Measurements from ENCODE around the gene SH2D6. TPM values are rescaled to one million over a fixed set of nuclear protein-coding genes. Genes with fewer than 3 reads are reported as not detected.

Gene SH2D6
- total RNA-seq, 1 donor from 2014 or later, result not detected

DNA sequence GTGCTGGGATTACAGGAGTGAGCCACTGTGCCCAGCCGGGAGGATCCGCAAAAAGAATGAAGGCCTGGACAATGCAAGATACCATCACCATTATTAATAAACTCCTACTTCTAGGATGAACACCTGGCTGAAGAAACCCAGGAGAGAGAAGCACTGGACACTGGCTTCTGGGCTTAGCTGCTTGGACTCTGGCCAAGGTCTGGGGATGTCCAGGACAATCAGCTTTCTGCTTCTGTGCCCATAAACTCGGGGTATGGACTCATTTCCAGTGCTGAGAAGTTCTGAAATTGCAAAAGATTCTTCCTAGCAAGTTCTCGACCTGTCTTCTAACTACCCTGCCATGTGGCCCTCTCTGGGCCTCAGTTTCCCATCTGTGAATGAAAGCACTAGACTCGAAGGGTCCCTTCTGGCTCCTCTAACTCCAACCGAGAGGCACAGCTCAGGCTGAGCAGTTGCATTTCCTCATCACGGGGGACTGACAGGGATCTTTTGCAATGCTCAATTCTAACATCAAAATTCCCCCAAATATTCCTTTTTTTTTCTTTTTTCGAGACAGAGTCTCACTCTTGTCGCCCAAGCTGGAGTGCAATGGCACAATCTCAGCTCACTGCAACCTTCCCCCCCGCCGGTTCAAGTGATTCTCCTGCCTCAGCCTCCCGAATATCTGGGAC, 2.4 kb upstream of the SH2D6 start:
- ATAC-seq, result no peak
- intact Hi-C loops (cut with DNase I), result no loop called here
- DNase-seq (ENCODE audit: missing footprints), result no peak

DNA sequence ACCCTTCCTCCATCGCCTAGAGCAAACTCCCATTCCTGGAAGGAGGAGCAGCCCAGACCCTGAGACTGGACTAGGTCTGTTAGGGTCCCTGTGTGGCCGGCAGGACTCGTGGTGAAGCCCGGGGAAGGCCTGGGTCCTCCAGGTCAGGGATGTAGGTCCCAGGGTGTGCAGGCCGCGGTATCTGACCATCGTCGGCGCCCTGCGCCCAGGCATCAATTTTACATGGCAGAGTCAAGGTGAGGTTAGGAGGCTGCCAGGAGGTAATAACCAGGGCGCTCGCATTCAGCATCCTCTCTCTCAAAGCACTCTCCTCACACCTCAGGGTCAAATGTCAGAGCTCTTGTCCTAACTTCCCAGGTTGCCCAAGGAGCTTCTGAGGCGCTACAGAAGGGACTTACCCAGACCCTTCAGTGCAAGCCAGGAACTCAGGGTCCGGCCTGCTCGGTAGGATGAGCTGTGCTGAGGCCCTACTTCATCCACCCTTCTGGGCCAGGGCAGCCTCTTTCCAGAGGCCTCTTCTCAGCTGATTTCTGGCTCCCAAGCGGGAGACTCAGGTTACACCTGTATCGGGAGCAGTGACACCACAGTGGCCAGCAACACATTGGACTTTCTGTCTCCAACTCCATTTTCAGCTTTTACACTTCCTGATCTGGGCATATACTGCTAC, 628 bp downstream of the SH2D6 start:
- DNase-seq (ENCODE audit: missing footprints) (no peak), ATAC-seq (no peak)
- intact Hi-C loops (cut with DNase I), result no loop called here

DNA sequence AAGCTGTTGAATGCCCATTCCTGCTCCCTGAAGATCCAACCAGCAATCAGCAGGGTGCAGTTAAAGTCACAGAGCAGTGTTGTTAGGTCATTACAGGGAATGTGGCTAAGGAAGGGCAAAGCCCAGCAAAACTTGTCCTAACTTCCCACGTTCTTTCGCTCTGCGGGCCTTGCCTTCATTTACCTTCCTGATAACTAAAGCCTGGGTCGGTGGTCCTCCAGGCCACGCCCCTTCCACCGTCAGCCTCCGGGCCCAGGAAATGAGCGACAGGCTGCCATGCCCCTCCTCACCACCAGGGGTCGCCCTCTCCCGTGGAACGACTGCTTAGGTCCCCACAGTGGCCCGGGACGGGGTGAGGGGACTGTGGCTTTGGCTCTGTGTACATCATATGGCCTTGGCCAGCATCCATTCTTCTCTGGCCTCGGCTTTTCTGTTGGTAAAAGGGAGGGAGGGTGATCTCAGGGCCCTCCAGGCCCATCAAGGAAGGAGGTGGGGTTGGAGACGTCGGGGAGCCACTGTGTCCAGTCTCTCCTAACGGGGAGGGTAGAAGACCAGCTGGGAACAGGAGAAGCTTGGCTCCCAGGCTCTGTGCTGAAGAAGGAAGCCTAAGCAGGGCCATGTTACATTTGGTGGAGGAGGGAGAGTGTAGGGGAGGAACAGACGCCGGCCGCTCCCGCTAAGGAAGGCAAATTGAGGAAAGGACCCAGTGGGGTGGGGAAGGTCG, 2.2 kb downstream of the SH2D6 start:
- intact Hi-C loops (cut with DNase I), result loop anchor here (1.0 kb wide), 1 partner anchor 132 kb away; no protein-coding TSS in a partner anchor
- ATAC-seq (peak; percentile 81), DNase-seq (ENCODE audit: missing footprints) (peak; percentile 95)

DNA sequence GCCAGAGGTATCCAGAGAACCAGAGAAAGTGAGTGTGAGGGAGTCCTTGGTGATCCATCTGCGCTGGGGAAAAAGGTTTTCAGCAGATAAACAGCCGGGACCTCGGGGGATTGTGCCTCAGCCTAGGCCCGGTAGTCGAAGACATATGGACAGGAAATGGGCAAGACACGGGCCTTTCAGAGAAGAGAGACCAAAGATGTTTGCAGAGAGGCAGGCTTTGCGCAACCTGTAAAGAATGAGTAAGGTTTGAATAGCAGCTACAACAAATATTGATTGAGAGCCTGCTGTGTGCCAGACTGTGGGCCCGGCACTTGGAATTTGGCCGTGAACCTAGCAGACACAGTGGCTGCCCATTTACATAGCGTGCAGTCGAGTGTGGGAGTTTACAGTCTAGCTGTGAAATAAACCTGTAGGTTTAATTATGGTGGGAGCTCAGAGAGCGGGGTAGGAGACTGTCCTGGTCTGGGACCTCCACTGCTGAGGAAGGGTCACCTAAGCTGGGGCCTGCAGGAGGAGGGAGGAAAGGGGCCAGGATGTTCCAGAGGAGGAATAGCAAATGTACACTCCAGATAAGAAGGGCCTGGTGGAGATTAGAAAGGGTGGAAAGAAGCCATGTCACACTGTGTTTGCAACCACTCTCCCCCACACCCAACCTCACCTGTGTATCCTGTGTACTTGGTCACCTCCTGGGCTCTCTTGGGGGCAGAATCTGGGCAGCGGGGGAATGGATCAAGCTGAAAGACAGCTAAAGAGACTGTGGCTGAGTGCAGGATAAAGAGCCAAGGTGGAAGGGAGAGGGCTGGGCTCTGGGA, 3.0 kb downstream of the SH2D6 start:
- no peak for ATAC-seq
- no peak for DNase-seq (ENCODE audit: missing footprints)

DNA sequence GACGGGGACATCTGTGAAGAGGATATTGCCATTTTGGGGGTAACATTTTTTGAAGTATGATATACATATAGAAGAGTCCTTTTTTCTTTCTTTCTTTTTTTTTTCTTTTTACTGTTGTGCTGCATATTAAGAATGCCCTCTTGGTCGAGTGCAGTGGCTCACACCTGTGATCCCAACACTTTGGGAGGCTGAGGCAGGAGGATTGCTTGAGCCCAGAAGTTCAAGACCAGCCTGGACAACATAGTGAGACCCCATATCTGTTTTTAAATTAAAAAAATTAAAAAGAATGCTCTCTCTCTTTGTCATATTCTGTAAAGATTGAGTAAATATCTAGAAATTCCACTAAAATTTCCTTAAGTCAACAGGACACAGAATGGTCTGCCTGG, 3.6 kb downstream of the SH2D6 start:
- ATAC-seq, result no peak
- intact Hi-C loops (cut with DNase I), result no loop called here
- no peak for DNase-seq (ENCODE audit: missing footprints)

More for the DNA sequence above, 3.0 kb downstream of the SH2D6 start:
- intact Hi-C loops (cut with DNase I), result no loop called here

DNA sequence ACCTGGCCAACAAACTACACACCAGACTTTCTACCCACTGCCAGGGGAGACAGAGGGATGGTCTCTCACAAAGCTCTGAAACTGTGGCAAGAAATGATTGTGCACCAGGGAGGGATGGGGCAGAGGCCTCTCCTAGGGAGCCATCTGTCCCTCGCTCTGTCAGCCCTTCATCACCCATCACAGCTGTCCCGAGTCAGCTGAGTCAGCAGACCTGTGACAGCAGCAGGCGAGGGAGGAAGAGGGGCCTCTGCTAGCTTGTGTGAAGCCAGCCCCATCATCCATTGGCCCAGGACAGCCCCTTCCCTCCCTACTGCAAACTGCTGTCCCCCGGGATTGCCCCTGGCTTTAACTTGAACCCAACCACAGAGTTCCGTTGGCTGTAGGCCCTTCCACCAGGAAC, 5.0 kb downstream of the SH2D6 start:
- intact Hi-C loops (cut with DNase I), result no loop called here
- DNase-seq (ENCODE audit: missing footprints), result no peak
- no peak for ATAC-seq

DNA sequence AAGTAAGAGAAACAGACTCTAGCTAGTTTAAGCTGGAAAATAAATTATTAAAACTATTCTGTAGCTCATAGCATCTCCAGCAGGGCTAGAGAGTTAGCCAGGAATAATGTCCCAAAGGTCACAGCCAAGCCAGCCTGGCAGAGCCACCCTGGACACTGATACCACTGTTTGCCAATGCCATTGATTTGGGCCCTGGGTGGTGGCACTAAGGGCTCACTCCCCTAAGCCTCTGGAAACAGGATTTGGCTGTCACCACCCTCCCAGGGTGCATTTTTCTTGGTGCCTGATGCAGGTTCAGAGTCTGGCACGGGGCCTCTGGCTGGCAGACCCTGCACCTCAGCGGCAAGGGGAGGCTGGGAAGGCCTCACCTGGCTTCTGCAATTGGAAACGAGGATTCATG, 7.1 kb downstream of the SH2D6 start:
- no peak for ATAC-seq
- intact Hi-C loops (cut with DNase I), result no loop called here
- DNase-seq (ENCODE audit: missing footprints), result no peak

DNA sequence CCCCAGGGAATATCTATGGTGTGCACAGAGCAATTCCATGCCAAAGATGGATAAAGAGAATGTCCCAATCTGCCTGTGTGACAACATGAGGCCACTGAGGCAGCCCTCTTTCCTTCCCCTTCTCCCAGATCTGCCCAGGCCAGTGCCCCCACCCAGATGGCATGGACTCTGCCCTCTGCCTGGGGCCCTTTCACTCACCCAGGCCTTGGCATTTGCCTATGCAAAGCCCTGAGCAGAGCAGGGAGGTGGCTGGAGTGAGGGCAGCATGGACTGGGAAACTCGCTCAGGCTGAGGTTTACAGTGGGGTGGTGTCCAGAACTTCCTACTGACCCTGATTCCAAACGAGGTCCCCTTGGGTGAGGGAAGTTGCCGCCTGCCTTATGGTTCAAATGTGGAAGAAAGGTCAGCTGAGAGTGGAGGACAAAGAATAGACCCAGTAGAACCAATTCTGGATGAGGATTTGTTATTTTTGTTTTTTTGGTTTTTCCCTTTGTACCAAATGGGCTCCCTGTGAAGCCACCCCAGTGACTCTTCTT, 8.9 kb downstream of the SH2D6 start:
- intact Hi-C loops (cut with DNase I), result no loop called here
- no peak for DNase-seq (ENCODE audit: missing footprints)
- ATAC-seq, result no peak

DNA sequence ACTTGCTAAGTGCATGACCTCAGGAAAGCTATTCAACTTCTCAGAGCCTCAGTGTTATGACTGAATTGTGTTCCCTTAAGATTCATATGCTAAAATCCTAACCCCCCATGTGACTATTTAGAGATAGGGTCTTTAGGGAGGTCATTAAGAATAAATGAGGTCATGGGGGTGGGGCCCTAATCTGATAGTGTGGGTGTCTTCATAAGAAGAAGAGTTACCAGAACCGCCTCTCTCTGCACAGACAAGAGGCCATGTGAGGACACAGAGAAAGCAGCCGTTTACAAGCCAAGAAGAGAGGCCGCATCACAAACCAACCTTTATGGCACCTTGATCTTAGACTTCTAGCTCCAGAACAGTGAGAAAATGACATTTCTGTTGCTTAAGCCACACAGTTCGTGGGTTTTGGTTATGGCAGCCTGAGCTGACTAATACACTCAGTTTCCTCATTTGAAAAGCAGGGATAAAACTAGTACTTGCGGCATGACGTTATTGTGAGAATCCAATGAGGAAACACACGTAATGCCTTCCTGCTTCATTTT, 9.9 kb downstream of the SH2D6 start:
- DNase-seq (ENCODE audit: missing footprints) (no peak), ATAC-seq (no peak)
- intact Hi-C loops (cut with DNase I), result no loop called here

DNA sequence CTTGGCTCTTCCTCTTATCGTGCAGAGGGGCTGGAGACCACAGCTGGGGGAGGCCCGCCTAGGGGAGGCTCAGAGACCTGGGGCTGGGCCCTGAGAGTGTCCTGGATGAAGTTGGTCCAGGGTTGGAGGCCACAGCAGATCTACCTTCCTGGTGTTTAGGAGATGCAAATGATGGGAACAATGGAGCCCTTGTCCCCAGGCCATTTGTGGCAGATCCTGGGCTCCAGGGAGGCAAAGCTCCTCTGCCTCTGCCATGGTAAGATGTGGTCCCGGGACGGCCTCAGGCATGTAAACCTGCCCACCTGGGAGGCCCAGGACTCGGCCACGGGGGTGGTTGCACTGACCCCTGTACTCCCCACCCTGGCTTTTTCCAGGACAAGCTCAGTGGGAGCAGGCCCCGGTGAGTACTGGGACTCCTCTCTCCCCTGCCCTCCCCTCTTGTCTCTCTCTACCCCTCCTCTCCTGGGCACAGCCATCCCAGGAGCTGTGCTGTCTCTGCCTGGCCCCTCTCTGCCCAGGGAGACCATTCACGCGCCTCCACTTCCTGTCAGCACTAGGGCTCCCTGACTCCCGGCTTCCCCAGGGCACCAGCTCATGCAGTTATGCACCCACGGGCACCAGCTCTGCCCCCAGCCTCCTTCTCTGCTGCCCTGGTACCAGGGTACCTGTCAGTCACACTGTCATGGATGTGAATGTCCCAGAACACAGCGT, 10.9 kb downstream of the SH2D6 start:
- intact Hi-C loops (cut with DNase I), result no loop called here
- ATAC-seq, result no peak

DNA sequence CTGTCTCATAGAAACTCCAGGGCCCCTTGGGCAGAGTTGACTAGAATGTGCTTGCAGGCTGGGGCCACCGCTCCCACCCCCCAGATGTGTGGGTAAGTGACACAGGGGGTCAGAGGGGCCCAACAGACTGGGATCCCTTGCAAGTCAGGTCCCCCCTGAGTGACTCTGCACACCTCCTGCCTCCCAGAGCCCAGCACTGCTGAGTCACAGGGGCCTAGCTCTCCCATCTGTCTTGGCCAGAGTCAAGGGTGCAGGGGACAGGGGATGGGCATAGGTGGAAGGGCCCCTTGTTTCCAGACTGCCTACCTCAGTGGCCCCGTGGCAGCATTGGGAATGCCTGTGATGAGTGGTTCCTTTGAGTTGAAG, 11.4 kb downstream of the SH2D6 start:
- ATAC-seq, result no peak
- intact Hi-C loops (cut with DNase I), result no loop called here
- DNase-seq (ENCODE audit: missing footprints), result no peak

More for the DNA sequence above, 10.9 kb downstream of the SH2D6 start:
- no peak for DNase-seq (ENCODE audit: missing footprints)

DNA sequence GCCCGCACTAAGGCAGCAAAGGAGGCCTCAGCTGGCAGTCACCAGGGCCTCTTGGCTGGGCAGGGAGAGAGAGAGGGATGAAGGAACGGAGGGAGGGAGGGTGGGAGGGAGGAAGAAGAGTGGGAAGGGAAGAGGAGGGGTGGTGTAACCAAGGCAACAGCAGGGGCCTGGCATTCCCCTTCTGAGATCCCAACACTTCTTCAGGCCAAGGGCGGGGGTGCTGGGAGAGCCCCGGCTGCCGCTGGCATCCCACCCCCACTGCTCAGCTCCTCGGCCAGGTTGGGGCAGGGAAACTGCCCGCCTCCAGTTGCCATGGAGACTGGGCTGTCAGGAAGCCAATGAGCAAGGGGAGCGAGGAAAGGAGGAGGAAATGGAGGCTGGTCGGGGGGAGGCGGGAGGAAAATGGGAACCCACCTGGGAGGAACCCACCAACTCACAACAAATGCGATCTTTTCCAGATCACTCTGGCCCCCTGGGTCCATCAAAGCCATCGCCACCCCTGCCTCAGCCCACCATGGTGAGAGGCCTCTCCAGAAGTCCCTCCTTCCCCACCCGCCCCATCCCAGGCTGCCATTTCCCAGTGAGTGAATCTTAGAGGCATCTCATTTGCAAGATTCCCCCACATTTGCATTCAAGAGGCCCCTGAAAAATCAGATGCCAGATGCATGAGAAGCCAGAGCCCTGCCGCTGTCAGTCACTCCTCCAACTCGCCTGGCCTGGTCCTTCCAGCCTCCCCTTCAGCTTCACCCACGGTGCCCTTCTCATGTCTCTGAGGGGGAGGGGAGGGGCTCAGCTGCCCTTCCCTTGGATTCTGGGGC, 12.4 kb downstream of the SH2D6 start:
- intact Hi-C loops (cut with DNase I), result no loop called here
- no peak for DNase-seq (ENCODE audit: missing footprints)
- ATAC-seq, result no peak

DNA sequence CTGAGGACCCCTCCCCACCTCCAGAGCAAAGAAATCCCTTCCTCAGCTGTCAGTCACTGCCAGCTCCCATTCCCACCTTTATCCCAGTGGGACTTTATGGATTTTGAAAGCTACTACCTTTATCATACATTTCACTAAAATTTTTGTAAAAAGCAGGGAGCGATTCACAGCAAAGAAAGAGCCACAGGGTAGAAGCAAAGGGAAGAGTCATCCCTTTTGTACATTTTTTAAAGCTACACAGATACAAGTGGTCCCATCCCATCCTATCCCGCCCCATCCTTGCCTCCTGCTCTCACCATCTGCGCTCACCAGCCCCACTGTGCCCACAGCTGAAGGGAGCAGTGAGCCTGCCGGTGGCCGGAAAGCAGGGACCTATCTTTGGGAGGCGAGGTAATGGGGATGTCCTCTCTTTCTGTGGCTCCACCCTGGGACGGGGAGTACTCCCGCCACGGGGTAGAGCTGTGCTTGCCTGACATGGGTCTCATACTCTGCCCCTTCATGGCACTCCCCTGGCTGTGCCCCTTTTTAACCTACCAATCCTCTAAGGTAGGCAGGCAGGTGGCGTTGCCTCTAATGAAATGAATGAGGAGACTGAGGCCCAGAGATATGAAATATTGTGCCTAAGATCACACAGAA, 13.2 kb downstream of the SH2D6 start:
- DNase-seq (ENCODE audit: missing footprints), result no peak
- no peak for ATAC-seq
- intact Hi-C loops (cut with DNase I), result no loop called here

DNA sequence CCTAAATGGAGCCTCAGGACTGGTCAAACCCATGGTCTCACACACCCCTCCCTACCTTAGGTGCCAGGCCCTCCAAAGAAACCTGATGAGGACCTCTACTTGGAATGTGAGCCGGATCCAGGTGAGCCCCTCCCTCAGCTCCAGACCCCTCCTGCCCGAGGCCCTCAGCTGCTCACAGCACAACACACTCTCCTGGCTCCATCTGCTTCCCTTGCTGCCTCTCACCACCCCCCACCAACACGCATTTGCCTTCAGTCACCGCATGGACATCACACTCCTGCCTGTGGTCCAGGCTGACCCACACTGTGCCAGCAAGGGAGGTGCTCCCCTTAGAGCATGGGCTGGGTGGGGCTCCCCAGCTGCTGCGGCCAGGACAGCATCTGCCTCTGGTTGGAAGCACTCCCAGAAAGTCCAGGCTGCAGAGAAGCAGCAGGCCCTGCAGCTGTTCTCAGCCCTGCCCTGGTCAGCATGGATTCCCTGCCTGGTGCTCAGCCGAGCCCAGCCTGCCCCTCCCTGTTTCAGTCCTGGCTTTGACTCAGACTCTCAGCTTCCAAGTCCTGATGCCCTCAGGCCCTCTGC, 15.1 kb downstream of the SH2D6 start:
- DNase-seq (ENCODE audit: missing footprints), result peak; percentile 92
- intact Hi-C loops (cut with DNase I), result no loop called here
- ATAC-seq, result peak; percentile 82

DNA sequence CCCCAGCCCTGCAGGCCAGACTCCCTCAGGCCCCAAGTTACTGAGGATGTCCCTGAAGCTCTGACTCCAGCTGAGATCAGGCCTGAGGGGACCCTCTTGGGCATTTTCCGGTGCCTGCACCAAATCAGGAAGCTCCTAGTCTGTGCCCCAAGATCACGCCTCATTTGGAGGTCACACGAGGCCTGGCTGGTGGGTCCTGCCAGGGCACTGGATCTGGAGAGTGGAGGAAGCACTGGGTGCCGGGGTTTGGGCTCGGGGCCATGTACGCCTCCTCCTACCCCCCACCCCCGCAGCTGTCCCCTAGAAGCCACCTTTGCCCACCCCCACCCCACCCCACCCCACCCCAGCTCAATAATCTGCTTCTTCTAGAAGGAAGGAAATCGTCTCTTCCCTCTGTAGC, 16.2 kb downstream of the SH2D6 start:
- DNase-seq (ENCODE audit: missing footprints), result peak; percentile 57
- ATAC-seq, result no peak
- intact Hi-C loops (cut with DNase I), result no loop called here

DNA sequence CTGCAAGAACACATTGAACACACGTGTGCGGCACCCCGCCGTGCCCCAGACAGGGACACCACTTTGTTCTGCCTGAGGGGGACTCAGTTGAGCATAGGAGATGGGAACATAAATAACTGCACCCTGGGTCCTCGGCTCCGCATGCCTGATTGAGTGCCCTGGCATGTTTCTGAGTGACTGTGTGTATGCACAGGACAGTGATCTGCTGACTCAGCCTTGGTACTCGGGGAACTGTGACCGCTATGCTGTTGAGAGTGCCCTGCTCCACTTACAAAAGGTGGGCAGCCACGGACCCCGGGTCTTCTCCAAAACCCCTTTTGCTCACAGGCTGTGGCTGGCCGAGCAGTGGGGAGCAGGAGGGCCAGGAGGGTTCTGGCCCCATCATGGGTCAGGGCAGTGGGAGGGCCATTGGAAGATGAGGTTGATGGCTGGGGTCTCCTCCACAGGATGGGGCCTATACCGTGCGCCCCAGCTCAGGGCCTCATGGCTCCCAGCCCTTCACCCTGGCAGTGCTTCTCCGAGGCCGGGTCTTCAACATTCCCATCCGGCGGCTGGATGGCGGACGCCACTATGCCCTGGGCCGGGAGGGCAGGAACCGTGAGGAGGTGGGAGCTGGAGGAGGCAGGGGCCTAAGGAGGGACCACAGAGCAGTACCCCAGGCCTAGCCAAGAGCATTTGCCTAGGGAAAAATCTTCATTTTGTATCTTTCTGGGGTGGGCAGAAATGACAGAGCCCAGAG, 16.9 kb downstream of the SH2D6 start:
- DNase-seq (ENCODE audit: missing footprints), result peak; percentile 71
- no peak for ATAC-seq
- intact Hi-C loops (cut with DNase I), result no loop called here
